ENCODE results near the gene RARS1.

The RARS1 gene

DNA sequence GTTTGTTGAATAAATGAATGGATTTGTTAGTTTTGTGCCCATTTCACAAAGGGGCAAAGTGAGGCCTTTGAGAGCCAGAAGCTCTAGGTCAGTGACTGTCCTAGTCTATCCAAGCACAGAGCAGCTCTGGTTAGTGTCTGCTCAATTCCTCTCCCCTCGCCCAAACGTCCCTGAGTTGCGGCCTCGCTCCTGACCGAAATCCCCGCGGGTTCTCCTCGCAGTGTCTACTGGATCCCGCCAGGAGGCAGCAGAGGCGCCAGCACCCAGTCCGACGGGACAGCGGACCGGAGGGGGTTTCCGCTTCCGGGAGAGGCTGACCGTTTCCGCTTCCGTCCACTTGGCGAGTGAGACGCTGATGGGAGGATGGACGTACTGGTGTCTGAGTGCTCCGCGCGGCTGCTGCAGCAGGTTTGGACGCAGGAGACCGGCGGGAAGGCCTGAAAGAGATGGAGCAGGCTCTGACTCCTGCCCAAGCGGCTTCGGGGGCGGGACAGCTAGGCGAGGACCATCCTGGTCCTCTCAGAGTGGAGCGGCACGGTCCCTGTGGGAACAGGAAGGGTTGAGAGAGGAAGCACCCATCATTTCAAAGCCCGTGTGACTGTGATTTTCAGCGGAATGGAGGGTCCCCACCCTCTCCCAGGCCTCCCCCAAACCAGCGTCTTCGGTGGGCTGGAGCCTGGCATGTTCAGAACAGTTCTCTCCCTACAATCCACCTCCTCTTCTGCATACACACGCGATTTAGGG is at the start of gene RARS1:
RARS1 (plus strand) TSS at position 336 of the 744 bp plus-strand sequence; CDS start at position 364, 28 bp downstream.
- in situ Hi-C loops (cut with MboI; ENCODE audit: low sequenced_read_pairs), result no loop called here

DNA sequence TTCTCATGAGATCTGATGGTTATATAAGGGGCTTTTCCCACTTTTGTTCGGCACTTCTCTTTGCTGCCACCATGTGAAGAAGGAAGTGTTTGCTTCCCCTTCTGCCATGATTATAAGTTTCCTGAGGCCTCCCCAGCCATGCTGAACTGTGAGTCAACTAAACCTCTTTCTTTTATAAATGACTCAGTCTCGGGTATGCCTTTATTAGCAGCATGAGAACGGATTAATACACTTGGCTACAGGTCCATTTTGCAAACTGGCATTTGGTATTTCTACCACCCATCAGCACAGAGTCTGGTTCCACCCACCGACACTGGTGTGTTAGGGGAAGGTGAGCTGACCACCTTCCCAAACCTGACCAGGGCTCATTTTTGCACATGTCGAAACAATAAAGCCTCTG is 47.9 kb upstream of the RARS1 start:
- in situ Hi-C loops (cut with MboI; ENCODE audit: low sequenced_read_pairs), result no loop called here

DNA sequence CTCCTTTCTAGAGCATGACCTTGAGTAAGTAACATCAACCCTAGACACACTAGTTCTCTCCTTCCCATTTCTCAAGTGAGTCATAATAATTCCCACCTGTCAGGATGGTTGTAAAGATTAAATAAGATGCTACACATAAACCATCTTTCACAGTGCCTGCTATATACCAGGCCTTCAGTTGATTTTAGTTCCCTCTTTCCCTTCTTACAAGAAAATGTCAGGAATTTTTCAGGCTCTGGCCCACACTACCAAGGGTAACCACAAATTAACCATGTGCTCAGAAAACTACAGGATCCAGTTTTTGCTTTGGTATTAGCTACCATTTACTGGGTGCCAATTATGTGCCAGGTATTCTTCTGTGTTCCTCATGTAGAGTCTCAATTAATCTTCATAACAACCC is 42.7 kb upstream of the RARS1 start:
- in situ Hi-C loops (cut with MboI; ENCODE audit: low sequenced_read_pairs), result no loop called here

DNA sequence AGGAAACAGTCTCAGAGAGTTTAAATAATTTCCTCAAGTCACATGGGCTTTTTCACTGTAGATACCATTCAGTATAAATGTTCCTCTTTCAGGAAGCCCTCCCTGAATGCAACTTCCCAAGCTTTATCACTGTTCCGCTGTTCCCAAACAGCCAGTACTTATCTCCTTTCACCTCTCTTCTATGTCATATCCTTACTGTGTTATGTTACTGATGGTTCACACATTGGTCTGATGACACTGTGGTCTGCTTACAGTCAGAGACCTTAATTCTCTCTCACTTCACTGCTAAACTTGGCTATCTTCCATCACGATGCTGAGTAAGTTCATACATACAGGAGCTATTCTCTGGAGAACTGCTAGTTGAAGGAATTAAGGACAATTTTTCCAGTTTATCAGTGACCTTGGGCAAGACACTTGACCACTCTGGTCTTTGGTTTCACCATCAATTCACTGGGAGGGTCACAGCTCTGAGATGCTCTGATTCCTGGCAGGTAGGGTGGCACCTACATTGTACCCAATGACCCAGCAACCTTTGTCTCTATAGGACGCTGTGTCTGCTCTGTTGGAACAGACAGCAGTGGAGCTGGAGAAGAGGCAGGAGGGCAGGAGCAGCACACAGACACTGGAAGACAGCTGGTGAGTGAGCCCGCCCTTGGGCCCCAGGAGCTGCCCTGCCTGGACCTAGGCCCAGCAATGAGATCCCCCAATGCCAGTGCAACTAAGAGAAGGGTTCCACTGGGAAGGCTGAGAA is 42.1 kb upstream of the RARS1 start:
- in situ Hi-C loops (cut with MboI; ENCODE audit: low sequenced_read_pairs), result no loop called here

DNA sequence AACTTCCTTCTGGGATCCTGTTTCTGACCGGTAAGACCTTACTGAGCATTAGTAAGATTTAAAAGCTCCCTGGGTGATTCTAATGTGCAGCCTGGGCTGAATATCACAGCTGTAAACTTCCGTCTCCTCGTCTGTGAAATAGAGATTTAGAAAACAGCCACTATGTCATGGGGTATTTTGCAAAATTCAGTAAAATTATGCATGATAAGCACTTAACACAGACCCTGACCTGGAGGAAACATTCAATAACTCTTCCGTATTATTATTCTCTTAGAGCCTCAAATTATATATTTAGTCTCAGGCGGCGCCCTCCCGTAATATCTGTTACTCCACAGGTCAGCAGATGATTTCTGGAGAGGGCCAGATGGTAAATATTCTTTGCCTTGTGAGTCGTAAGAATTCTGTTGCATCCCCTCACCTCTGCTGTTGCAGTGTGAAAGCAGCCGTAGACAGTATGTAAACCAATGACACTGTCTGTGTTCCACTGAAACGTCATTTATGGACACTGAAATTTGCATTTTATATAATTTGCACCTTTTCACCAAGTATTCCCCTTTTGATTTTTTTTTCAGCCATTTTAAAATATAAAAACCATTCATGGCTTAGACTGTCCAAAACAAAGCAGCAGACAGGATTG is 39.2 kb upstream of the RARS1 start:
- in situ Hi-C loops (cut with MboI; ENCODE audit: low sequenced_read_pairs), result no loop called here

DNA sequence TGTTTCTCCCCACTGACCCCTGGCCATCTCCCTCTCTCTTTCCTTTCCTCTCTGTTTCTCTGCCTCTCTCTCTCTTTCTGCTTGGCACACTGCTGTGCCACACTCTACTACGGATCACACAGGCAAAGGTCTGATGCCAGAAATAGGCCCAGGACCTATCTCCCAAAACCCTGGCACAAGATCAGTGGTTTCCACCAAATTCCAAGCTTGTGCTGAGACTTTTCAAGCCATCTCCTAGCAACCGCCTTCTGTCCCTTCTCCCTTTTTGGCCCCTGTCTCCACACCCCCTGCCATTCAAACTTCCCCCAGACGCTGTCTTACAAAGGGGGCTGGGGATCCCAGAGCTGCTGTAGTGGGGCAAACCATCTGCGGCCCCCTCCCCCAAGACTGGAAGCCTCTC is 38.5 kb upstream of the RARS1 start:
- in situ Hi-C loops (cut with MboI; ENCODE audit: low sequenced_read_pairs), result no loop called here

DNA sequence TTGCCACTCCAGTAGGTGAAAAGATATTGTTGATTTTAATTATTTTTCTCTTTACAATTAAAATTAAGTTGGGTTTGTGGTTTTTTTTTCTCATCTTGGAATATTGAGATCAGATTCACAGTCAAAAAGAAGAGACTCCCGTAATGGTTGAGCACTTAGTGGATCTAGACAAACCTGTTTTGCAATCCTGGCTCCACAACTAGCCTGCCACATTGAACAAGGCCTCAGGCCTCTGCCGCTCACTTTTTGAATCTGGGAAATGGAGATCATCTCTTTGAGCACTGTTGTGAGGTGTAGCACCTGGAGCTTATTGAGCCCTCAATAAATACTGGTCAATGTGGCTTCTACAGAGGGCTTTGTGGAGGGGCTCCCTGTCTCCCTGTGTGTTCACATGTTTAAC is 37.1 kb upstream of the RARS1 start:
- in situ Hi-C loops (cut with MboI; ENCODE audit: low sequenced_read_pairs), result no loop called here

DNA sequence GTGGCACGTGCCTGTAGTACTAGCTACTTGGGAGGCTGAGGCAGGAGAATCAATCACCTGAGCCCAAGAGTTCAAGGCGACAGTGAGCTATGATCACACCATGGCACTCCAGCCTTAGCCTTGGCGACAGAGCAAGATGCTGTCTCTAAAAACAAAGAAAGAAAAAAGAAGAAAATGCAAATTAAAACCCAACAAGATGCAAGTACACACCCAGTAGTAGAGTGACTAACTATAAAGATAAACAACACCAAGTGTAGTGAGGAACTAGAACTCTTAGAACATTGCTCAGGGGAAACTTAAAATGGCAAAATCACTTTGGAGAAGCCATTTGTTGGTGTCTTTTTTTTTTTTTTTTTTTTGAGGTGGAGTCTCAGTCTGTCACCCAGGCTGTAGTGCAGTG is 34.7 kb upstream of the RARS1 start:
- in situ Hi-C loops (cut with MboI; ENCODE audit: low sequenced_read_pairs), result no loop called here

DNA sequence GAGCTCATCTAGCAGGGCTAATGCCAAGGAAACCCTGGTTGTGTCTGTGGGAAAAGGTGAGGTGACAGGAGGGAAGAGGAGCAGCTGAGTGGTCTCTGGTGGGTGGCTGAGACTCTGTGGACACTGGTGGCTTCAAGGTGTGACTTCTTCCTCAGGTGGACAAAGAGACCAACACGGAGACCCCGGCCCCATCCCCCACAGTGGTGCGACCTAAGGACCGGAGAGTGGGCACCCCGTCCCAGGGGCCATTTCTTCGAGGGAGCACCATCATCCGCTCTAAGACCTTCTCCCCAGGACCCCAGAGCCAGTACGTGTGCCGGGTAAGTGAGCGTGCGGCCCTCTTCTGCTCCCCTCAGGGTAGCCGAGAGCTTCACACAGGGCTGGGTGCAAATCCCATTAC is 31.1 kb upstream of the RARS1 start:
- in situ Hi-C loops (cut with MboI; ENCODE audit: low sequenced_read_pairs), result no loop called here

DNA sequence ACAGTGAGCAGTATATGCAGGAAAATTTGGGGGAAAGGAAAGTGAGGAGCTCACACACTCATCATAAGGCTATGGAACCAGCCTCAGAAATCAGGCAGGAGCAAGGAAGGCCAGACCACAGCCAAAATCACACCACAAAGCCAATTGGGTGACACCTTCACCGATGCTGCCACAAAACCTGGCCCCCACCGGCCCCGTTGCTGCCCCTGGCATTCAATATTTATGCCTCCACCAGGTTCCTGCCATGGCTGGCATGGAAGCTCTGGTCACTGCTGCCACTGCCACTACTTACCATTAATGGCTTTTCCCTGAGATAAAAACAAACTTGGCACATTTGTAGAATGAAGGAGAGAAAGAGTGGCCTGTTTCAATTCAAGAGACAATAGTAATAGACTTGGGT is 28.7 kb upstream of the RARS1 start:
- in situ Hi-C loops (cut with MboI; ENCODE audit: low sequenced_read_pairs), result no loop called here

DNA sequence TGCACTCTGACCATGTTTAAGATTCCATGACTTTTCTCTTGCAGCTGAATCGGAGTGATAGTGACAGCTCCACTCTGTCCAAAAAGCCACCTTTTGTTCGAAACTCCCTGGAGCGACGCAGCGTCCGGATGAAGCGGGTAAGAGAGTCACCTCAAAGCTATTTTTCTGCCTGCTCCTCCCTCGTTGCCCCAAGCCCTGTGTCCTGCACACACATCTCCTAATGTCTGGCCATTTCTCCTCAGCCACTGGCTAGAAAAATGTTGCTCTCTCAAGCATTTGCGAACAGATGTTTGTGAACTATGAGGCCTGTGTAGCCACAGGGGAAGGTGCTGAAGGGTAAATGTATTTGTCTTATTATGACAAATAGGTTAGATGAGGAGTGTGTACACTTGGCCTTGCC is 25.7 kb upstream of the RARS1 start:
- in situ Hi-C loops (cut with MboI; ENCODE audit: low sequenced_read_pairs), result no loop called here

DNA sequence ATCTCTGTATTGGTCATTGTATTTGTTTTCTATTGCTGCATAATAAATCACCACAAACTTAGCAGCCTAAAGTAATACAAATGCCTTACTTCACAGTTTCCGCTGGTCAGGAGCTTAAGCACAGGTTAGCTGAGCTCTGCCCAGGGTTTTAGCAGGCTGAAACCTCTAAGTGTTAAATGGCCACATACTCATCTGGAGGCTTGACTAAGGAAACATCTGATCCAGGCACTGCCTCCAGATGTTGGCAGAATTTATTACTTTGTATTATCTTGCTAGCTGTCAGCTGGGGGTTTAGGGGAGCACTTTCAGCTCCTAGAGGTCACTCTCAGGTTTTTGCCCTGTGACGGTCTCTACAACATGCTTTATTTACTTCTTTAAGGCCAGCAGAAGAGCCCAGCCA is 23.2 kb upstream of the RARS1 start:
- in situ Hi-C loops (cut with MboI; ENCODE audit: low sequenced_read_pairs), result no loop called here

DNA sequence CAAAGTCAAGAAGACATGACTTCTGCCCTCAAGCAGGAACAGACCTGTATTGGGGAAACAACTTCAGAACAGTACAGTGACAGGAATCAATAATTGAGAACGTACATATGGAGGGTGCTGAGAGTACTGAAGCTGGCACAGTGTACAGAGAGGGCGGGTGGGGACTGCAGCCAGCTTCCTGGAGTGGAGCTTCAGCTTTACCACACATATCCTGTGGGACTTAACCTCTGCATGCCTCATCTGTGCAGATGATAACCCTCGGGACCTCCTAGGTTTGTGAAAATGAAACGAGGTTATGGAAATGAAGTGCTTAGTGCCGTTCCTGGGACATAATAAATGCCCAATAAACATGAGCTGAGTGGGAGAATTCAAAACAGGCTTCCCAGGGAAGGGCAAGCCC is 22.1 kb upstream of the RARS1 start:
- in situ Hi-C loops (cut with MboI; ENCODE audit: low sequenced_read_pairs), result no loop called here

DNA sequence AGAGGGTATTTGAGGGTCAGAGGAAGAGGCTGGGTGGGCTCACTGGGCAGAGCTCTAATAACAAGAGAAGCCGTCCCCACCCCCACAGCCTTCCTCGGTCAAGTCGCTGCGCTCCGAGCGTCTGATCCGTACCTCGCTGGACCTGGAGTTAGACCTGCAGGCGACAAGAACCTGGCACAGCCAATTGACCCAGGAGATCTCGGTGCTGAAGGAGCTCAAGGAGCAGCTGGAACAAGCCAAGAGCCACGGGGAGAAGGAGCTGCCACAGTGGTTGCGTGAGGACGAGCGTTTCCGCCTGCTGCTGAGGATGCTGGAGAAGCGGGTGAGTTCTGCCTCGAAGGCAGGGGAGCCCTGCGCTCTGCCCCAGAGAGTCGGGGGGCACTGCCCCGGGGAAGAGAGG is 21.6 kb upstream of the RARS1 start:
- in situ Hi-C loops (cut with MboI; ENCODE audit: low sequenced_read_pairs), result no loop called here

DNA sequence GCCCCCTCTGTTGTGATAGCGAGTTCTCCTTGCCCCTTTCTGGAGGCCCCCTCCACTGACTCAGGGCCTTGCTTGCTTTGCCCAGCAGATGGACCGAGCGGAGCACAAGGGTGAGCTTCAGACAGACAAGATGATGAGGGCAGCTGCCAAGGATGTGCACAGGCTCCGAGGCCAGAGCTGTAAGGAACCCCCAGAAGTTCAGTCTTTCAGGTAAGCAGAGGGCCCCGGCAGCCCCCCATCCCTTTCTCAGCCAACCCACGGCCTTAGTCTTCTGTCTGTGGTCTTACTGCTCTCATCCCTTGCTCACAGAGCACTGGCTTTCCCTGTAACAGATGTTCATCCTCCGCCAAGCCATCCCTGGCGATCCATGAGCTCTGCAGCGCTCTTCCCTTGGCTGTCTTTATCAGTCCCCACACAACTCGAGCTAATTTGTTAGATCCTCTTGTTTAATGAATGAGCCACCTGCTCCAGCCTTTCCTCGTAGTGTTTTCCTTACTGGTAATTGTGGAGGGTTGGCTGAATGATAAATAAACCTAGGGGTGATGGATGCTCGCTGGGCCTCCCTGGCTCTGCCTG is 18.4 kb upstream of the RARS1 start:
- in situ Hi-C loops (cut with MboI; ENCODE audit: low sequenced_read_pairs), result no loop called here

DNA sequence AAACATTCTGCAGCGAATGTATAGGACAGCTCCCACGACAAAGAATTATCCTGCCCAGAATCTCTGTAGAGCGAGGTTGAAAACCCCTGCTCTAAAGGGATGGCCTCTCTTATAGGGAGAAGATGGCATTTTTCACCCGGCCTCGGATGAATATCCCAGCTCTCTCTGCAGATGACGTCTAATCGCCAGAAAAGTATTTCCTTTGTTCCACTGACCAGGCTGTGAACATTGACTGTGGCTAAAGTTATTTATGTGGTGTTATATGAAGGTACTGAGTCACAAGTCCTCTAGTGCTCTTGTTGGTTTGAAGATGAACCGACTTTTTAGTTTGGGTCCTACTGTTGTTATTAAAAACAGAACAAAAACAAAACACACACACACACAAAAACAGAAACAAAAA is 17.4 kb upstream of the RARS1 start:
- in situ Hi-C loops (cut with MboI; ENCODE audit: low sequenced_read_pairs), result no loop called here

DNA sequence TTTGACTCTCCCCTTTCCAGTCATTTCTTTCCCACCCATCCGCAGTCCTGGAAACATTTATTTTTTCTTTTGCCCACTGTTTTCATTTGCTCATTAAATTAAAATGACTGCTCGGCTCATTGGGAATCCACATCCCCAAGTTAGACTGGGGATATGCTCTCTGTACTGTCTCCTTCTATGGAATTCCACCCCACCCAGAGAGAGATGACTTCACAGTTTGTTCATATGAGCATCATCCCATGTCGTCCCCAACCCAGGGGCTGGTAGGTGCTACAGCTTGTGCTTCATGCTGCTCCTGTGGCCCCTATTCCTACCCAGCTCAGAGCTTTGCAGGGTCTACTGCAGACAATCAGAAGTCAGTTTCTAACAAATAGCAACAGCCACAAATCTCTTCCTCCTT is 16.5 kb upstream of the RARS1 start:
- in situ Hi-C loops (cut with MboI; ENCODE audit: low sequenced_read_pairs), result no loop called here

DNA sequence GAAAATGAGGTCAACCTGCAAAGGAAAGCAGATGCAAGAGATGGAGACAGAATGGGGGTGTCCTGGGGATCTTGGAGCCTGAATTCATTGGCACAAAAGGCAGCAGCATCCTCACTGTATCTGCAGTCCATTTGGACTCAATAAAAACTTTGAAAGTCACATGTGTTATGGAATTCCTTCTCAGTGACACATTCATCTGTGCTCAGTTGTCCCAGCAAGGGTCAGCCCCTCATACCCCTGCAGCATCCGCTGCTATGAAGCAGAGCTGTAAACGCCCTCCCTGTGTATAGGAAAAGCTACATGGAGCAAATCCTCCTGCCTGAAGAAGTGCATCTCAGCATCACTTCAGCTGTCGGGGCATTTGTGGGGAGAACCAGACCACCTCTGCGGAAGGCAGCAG is 14.5 kb upstream of the RARS1 start:
- in situ Hi-C loops (cut with MboI; ENCODE audit: low sequenced_read_pairs), result no loop called here

DNA sequence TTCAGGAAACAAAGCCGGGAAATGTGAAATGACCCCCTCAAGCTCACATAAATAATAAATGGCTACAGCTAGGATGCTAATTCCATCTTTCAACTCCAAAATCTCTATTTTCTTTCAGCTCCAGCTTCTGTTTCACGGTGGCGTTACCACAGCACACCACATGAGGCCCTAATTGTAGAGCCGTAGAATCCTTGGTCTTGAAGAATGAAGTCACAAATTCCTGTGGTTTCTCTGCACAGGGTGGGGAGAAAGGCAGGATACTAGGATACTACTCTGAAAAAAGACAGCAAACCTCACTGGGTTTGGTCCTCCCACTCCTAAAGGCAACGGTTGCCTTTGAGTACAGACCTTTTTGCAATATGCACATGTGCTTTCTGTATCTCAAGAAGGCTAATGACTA is 13.9 kb upstream of the RARS1 start:
- in situ Hi-C loops (cut with MboI; ENCODE audit: low sequenced_read_pairs), result no loop called here

DNA sequence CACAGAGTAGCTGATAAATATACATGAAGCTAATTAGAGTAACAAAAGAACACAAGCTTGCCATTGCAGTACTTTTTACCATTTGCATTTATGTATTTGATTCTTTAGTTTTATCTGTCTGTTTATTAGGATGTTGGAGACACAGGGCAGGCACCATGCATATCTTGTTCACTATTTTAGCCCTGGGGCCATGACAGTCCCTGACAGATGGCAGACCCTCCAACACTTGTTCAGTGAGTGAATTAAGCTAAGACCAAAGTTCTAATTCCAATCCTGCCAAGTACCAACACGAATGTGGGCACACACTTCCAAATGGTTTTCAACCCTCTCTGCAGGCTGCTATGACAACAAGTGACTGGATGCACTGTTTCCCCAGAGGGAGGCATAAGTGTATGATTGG is 12.0 kb upstream of the RARS1 start:
- in situ Hi-C loops (cut with MboI; ENCODE audit: low sequenced_read_pairs), result no loop called here

DNA sequence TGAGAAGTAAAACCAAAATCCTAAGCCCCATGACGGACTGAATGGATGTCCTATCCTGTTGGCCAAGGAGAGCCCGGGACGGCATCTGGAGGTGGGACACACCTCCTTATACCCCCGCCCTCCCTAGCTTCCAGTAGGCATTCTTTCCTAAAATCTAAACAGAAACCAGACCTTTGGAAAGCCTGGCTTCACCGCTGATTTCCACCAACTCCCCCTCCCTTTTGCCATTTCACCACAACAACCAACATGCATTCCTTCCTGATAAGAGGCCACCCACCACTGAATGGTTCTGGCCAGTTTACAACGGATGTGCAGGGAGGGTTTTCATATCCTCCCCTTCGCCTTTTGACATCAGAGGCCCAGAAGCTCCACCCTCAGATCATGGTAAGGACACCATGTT is 9.2 kb upstream of the RARS1 start:
- in situ Hi-C loops (cut with MboI; ENCODE audit: low sequenced_read_pairs), result no loop called here

DNA sequence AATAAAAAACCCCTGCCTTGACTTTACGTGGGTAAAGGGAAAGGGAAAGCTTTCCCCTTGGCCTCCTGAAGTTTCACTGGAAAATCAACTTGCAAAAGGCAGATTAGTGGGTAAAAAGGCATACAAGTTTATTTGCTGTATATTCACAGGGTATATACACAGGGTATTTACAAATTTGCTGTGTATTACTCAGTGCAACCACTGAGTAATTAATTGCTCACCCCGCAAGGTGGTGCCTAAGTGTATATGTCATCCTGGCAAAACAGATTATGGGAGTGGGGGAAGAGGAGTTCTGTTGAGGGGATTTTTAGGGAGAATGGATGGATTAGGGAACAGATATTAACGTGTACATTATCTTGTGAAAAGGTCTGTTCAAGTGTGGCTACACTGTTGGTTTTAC is 7.1 kb upstream of the RARS1 start:
- in situ Hi-C loops (cut with MboI; ENCODE audit: low sequenced_read_pairs), result no loop called here

All from HL-60/S4 treated with retinoic acid at 250 ng/mL for 4 days and 3 days (cell line).